T-cell (primary cell): ENCODE results near the gene GNGT2. TPM values are rescaled to one million over a fixed set of nuclear protein-coding genes. Genes with fewer than 3 reads are reported as not detected.

Source experiments
- ATAC-seq, 4 experiments: fragments of 200-7000 bp in 3 of 4; fragments of 150-1000 bp in 1 of 4; cut with Tn5 transposase; replicated peaks in 1 of 4; 1 replicate in 3 of 4; 2 replicates in 1 of 4; pipeline ENCODE4 v1.10.0; 2021; ENCODE audit warnings: moderate library complexity in 3 of 4, mild to moderate bottlenecking in 2 of 4, moderate number of reproducible peaks in 1 of 4
- CTCF ChIA-PET, 2 donors: fragments of 300-600 bp; sonication (Branson Sonifier 250); formaldehyde crosslinking; loops; one replicate each; lab custom pipeline; 2022; ENCODE audit warnings: antibody characterized with exemption in 2 of 2; lab: Charles Lee
- POLR2A ChIA-PET, 2 donors: fragments of 300-600 bp; sonication (Branson Sonifier 250); formaldehyde crosslinking; loops; one replicate each; lab custom pipeline; 2022; ENCODE audit warnings: antibody characterized with exemption in 2 of 2; lab: Charles Lee
- DNase-seq, 35 experiments: peaks; one replicate each; pipeline versions ENCODE4 v3.0.0 to v3.0.0-alpha.2; 2013 to 2023
- H3K27ac ChIP-seq: one replicate; pipeline ENCODE4 v1.5.1; 2013; ENCODE audit warnings: low read length
- H3K27me3 ChIP-seq, 2 experiments: replicated peaks in 1 of 2; 1 replicate in 1 of 2; 2 replicates in 1 of 2; pipeline versions ENCODE4 v1.6.1 to v1.7.0; 2013; ENCODE audit warnings: low read length in 1 of 2, mixed read lengths in 1 of 2; ENCODE audit not compliant: control insufficient read depth in 2 of 2, insufficient read depth in 2 of 2; ENCODE audit errors: extremely low read depth in 1 of 2
- H3K36me3 ChIP-seq, 2 donors: 1 replicate in 1 of 2; 2 replicates in 1 of 2; pipeline versions ENCODE4 v1.6.1 to v1.7.0; 2013; ENCODE audit warnings: low read length in 1 of 2; ENCODE audit not compliant: control insufficient read depth in 2 of 2, insufficient read depth in 1 of 2; ENCODE audit errors: extremely low read depth in 1 of 2
- H3K4me1 ChIP-seq, 2 experiments: 1 replicate in 1 of 2; 2 replicates in 1 of 2; pipeline versions ENCODE4 v1.6.1 to v1.7.0; 2013; ENCODE audit warnings: low read length in 2 of 2, mixed read lengths in 1 of 2; ENCODE audit not compliant: insufficient read depth in 2 of 2, control insufficient read depth in 1 of 2; ENCODE audit errors: extremely low read depth in 1 of 2
- H3K4me3 ChIP-seq, 2 donors: 1 replicate in 1 of 2; 2 replicates in 1 of 2; pipeline versions ENCODE4 v1.5.1 to v1.7.0; 2013; ENCODE audit warnings: mild to moderate bottlenecking in 2 of 2, low read length in 1 of 2, moderate library complexity in 1 of 2; ENCODE audit not compliant: control insufficient read depth in 1 of 2; ENCODE audit errors: extremely low read depth in 1 of 2
- H3K9me3 ChIP-seq: 2 replicates; pipeline ENCODE4 v1.7.0; 2013
- H3K27ac Mint-ChIP-seq, 2 donors: one replicate each; pipeline ENCODE4 v1.8.0; 2020 to 2021; ENCODE audit warnings: mild to moderate bottlenecking in 2 of 2, mixed read lengths in 2 of 2
- H3K27me3 Mint-ChIP-seq, 2 donors: one replicate each; pipeline ENCODE4 v1.8.0; 2021 to 2022; ENCODE audit warnings: mixed read lengths in 2 of 2
- H3K36me3 Mint-ChIP-seq: one replicate; pipeline ENCODE4 v1.8.0; 2021; ENCODE audit warnings: mixed read lengths
- H3K4me1 Mint-ChIP-seq, 3 donors: one replicate each; pipeline ENCODE4 v1.8.0; 2020 to 2022; ENCODE audit warnings: mixed read lengths in 3 of 3, mild to moderate bottlenecking in 1 of 3
- H3K4me3 Mint-ChIP-seq, 3 donors: one replicate each; pipeline ENCODE4 v1.8.0; 2020 to 2022; ENCODE audit warnings: mild to moderate bottlenecking in 3 of 3, mixed read lengths in 3 of 3, moderate library complexity in 3 of 3
- H3K9me3 Mint-ChIP-seq, 3 donors: one replicate each; pipeline ENCODE4 v1.8.0; 2020 to 2022; ENCODE audit warnings: mixed read lengths in 3 of 3
- WGBS: methylation state at CpG from one replicate; pipeline ENCODE4 v1.1.5; 2013; ENCODE audit warnings: missing lambda C conversion rate; ENCODE audit not compliant: insufficient coverage; 5-methylcytosine and 5-hydroxymethylcytosine counted together
- total RNA-seq, 35 experiments: library from RNA in 6 of 35; stranded (reverse) in 6 of 35; fragments of 120-200 nt in 1 of 35; gene quantifications; one replicate each; pipeline versions ENCODE4 v1.2.1 to v1.2.4 and lab custom pipeline; 2013 to 2026

The GNGT2 gene
- total RNA-seq, 5 donors from 2014 or later (not counting 1 experiment from before 2014, with no cell fraction given), result 4.5 to 6.3 (median 5.0) TPM

- no peaks in the 10 kb centered on the region for H3K9me3 Mint-ChIP-seq
- Histone ChIP-seq H3K36me3 (no peaks in the 10 kb centered on the region), H3K27ac (no peak overlapping the region), H3K9me3 (no peaks in the 10 kb centered on the region), H3K4me3 (no peak overlapping the region), H3K4me1 (no peaks in the 10 kb centered on the region), H3K27me3 (peaks cover 5 to 16% of the 10 kb centered on the region in 2 experiments)
- CTCF ChIA-PET, result no interaction called here
- H3K4me1 Mint-ChIP-seq, result no peaks in the 10 kb centered on the region
- peaks cover 34 to 39% of the 10 kb centered on the region in 2 donors for H3K27me3 Mint-ChIP-seq
- H3K27ac Mint-ChIP-seq, result no peak overlapping the region
- no peaks in the 10 kb centered on the region for H3K36me3 Mint-ChIP-seq
- no peak overlapping the region for H3K4me3 Mint-ChIP-seq
- no peak for DNase-seq
- POLR2A ChIA-PET, result no interaction called here
- ATAC-seq, result no peak
- 0% methylated on average over 1 of the region's 4 CpGs for WGBS
Observed at GRCh38 chr17:49162866-49163265, 47.5 kb downstream of the GNGT2 start.

DNA sequence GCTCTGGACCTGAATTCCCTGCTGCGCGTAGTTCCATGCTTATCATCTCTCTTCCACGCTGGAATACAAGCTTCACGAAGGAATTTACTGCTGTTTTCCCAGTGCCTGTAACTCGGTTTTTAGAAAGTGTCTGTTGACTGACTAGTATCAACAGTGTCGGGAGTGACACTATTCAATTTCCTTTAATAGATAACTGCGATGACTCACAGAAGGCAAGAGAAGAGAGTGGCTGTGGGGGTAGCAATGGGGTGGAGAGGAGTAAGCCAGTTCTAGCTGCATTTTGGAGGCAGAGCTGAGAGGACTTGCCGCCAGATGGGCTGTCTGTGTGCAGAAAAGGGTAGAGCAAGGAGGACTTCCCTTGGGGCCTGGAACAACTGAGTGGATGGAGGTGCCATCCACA is 52.6 kb downstream of the GNGT2 start:
- WGBS, result 89% methylated on average over 7 of the region's 8 CpGs
- Histone ChIP-seq H3K27ac (no peak overlapping the region), H3K4me1 (no peaks in the 10 kb centered on the region), H3K4me3 (no peak overlapping the region), H3K36me3 (no peaks in the 10 kb centered on the region), H3K9me3 (no peaks in the 10 kb centered on the region), H3K27me3 (peaks cover 4 to 35% of the 10 kb centered on the region in 2 experiments)
- H3K4me1 Mint-ChIP-seq, result no peaks in the 10 kb centered on the region
- POLR2A ChIA-PET, result no interaction called here
- CTCF ChIA-PET, result no interaction called here
- H3K27me3 Mint-ChIP-seq, result peaks cover 34 to 48% of the 10 kb centered on the region in 2 donors
- no peak for DNase-seq
- H3K27ac Mint-ChIP-seq, result no peak overlapping the region
- H3K4me3 Mint-ChIP-seq, result no peak overlapping the region
- no peaks in the 10 kb centered on the region for H3K36me3 Mint-ChIP-seq
- ATAC-seq, result no peak
- H3K9me3 Mint-ChIP-seq, result no peaks in the 10 kb centered on the region

GRCh38 chr17:49156256-49156655 is 54.1 kb downstream of the GNGT2 start:
- Histone ChIP-seq H3K27me3 (peaks cover 4 to 44% of the 10 kb centered on the region in 2 experiments), H3K4me1 (no peaks in the 10 kb centered on the region), H3K4me3 (no peak overlapping the region), H3K9me3 (no peaks in the 10 kb centered on the region), H3K36me3 (no peaks in the 10 kb centered on the region), H3K27ac (no peak overlapping the region)
- no peak for DNase-seq
- CTCF ChIA-PET, result no interaction called here
- no peak for ATAC-seq
- Mint-ChIP-seq H3K4me1 (no peaks in the 10 kb centered on the region), H3K9me3 (no peaks in the 10 kb centered on the region), H3K27ac (no peak overlapping the region), H3K4me3 (no peak overlapping the region), H3K36me3 (no peaks in the 10 kb centered on the region), H3K27me3 (peaks cover 34 to 53% of the 10 kb centered on the region in 2 donors)
- POLR2A ChIA-PET, result interaction anchor here in 1 of 2 donors (1.1 kb wide), 1 partner anchor 10 kb away, joined by 3 read pairs; no protein-coding TSS in a partner anchor
- WGBS, result 39% methylated on average over 6 of the region's 11 CpGs

Other genes with a start within 250 kb of the GNGT2 start
- not detected for gene GIP, start 242.0 kb downstream of the GNGT2 start, total RNA-seq
- 1 to 10 TPM in 1 of 5 donors, under 1 TPM in 2, not detected in 2; 0.43 to 1.4 (median 0.61) TPM for gene IGF2BP1, start 213.2 kb downstream of the GNGT2 start, total RNA-seq
- gene B4GALNT2, start 77.8 kb downstream of the GNGT2 start, total RNA-seq, result under 1 TPM in 2 of 5 donors, not detected in 3; 0.03 to 0.19 TPM
- gene ABI3, start 133 bp upstream of the GNGT2 start, total RNA-seq, result 10 to 100 TPM; 10.4 to 21.7 (median 18.3) TPM
- under 1 TPM in 1 of 5 donors, not detected in 4; 0.13 TPM for gene PHOSPHO1, start 20.2 kb upstream of the GNGT2 start, total RNA-seq
- 10 to 100 TPM; 51.0 to 61.0 (median 57.1) TPM for gene ZNF652, start 151.7 kb upstream of the GNGT2 start, total RNA-seq
- 10 to 100 TPM; 49.4 to 84.6 (median 74.7) TPM for gene PHB1, start 204.3 kb upstream of the GNGT2 start, total RNA-seq